Hepatocyte (in vitro differentiated cells): ENCODE measurements around the gene ISYNA1. TPM values are rescaled to one million over a fixed set of nuclear protein-coding genes. Genes with fewer than 3 reads are reported as not detected.

Experiments
- DNase-seq: peaks from one replicate; pipeline ENCODE4 v3.0.0-alpha.2; 2016; ENCODE audit warnings: low spot score
- H2AFZ ChIP-seq: fragments of 200-600 bp; sonication (generic); 2 replicates; pipeline ENCODE4 v1.6.0; 2016; ENCODE audit warnings: antibody characterized with exemption, mild to moderate bottlenecking
- H3K27ac ChIP-seq: fragments of 200-600 bp; sonication (generic); 2 replicates; pipeline ENCODE4 v1.5.1; 2016; ENCODE audit warnings: mild to moderate bottlenecking
- H3K27me3 ChIP-seq: fragments of 200-600 bp; sonication (generic); 2 replicates; pipeline ENCODE4 v1.6.1; 2016
- H3K36me3 ChIP-seq: fragments of 200-600 bp; sonication (generic); replicated peaks from 2 replicates; pipeline ENCODE4 v1.5.1; 2016; ENCODE audit warnings: low read depth; ENCODE audit not compliant: insufficient read depth
- H3K4me1 ChIP-seq: fragments of 200-600 bp; sonication (generic); 2 replicates; pipeline ENCODE4 v1.5.1; 2016; ENCODE audit warnings: mild to moderate bottlenecking, moderate library complexity; ENCODE audit not compliant: insufficient read depth
- H3K4me2 ChIP-seq: fragments of 200-600 bp; sonication (generic); 2 replicates; pipeline ENCODE4 v1.6.0; 2016
- H3K4me3 ChIP-seq: fragments of 200-600 bp; sonication (generic); 2 replicates; pipeline ENCODE4 v1.5.1; 2016; ENCODE audit warnings: mild to moderate bottlenecking
- H3K79me2 ChIP-seq: fragments of 200-600 bp; sonication (generic); 2 replicates; pipeline ENCODE4 v1.6.0; 2017; ENCODE audit warnings: mild to moderate bottlenecking
- H3K9me2 ChIP-seq: fragments of 200-600 bp; sonication (generic); replicated peaks from 2 replicates; pipeline ENCODE4 v1.6.0; 2017; ENCODE audit warnings: mild to moderate bottlenecking; ENCODE audit not compliant: insufficient read depth
- H3K9me3 ChIP-seq: fragments of 200-600 bp; sonication (generic); 2 replicates; pipeline ENCODE4 v1.5.1; 2016; ENCODE audit warnings: low read depth, mild to moderate bottlenecking
- H4K20me1 ChIP-seq: fragments of 200-600 bp; sonication (generic); 2 replicates; pipeline ENCODE4 v1.6.0; 2016; ENCODE audit warnings: mild to moderate bottlenecking; ENCODE audit not compliant: insufficient read depth, poor library complexity, severe bottlenecking
- CTCF ChIP-seq: fragments of 200-600 bp; sonication (generic); IDR thresholded peaks from 2 replicates; pipeline ENCODE4 v1.5.1; 2016; ENCODE audit warnings: antibody characterized with exemption, mild to moderate bottlenecking; ENCODE audit not compliant: poor library complexity
- EZH2 ChIP-seq: fragments of 200-600 bp; sonication (generic); IDR thresholded peaks from 2 replicates; pipeline ENCODE4 v1.6.1; 2016; ENCODE audit warnings: antibody characterized with exemption, mild to moderate bottlenecking, borderline replicate concordance
- EZH2phosphoT487 ChIP-seq: fragments of 200-600 bp; sonication (generic); IDR thresholded peaks from one replicate; pipeline ENCODE4 v1.6.1; 2018; ENCODE audit warnings: antibody characterized with exemption, mild to moderate bottlenecking, low read depth, moderate library complexity; ENCODE audit not compliant: unreplicated experiment, severe bottlenecking
- WGBS: methylation state at CpG from one replicate; pipeline ENCODE4 v1.1.6; 2016; ENCODE audit warnings: low lambda C conversion rate; ENCODE audit errors: missing lambda C conversion rate; 5-methylcytosine and 5-hydroxymethylcytosine counted together
- polyA plus RNA-seq: library from polyadenylated mRNA; unstranded; fragments of >200 nt; fragmentation: Nextera tagmentation; extraction: Ambion mirVana; gene quantifications from 2 replicates; pipeline ENCODE4 v1.2.1, GENCODE V29; 2016
- total RNA-seq: library from RNA; depleted of rRNA; stranded (reverse); fragments of >200 nt; gene quantifications from 2 replicates; pipeline ENCODE4 v1.2.3, GENCODE V29; 2014

ISYNA1 gene
- total and polyA plus RNA-seq, 2 experiments from 2014 or later, result 51.5 to 144 TPM

- WGBS, result 87% methylated on average over 34 of the region's 34 CpGs
- no peaks in the 10 kb centered on the region for H4K20me1 ChIP-seq
- no peak for TF ChIP-seq EZH2
- no peak for TF ChIP-seq EZH2phosphoT487
- no peak for TF ChIP-seq CTCF
Observed at GRCh38 chr19:18446145-18446810, 8.3 kb upstream of the ISYNA1 start.

GRCh38 chr19:18445262-18445948, 7.5 kb upstream of the ISYNA1 start:
- H3K79me2 ChIP-seq, result no peaks in the 10 kb centered on the region
- TF ChIP-seq EZH2phosphoT487 (no peak), EZH2 (no peak), CTCF (no peak)
- H3K9me3 ChIP-seq, result no peaks in the 10 kb centered on the region
- H3K27ac ChIP-seq, result no peak overlapping the region
- no peak for DNase-seq
- no peak overlapping the region for H3K4me3 ChIP-seq
- 92% methylated on average over 7 of the region's 15 CpGs for WGBS
- no peaks in the 10 kb centered on the region for H3K9me2 ChIP-seq
- H3K36me3 ChIP-seq, result no peaks in the 10 kb centered on the region
- H4K20me1 ChIP-seq, result no peaks in the 10 kb centered on the region
- no peaks in the 10 kb centered on the region for H3K4me1 ChIP-seq
- no peaks in the 10 kb centered on the region for H3K27me3 ChIP-seq
- no peak overlapping the region for H2AFZ ChIP-seq
- H3K4me2 ChIP-seq, result no peak overlapping the region

More at GRCh38 chr19:18446145-18446810, 8.3 kb upstream of the ISYNA1 start:
- no peak overlapping the region for H2AFZ ChIP-seq
- no peak for DNase-seq
- H3K4me2 ChIP-seq, result no peak overlapping the region
- no peaks in the 10 kb centered on the region for H3K9me2 ChIP-seq
- no peak overlapping the region for H3K27ac ChIP-seq
- H3K36me3 ChIP-seq, result no peaks in the 10 kb centered on the region
- no peak overlapping the region for H3K4me3 ChIP-seq
- H3K79me2 ChIP-seq, result no peaks in the 10 kb centered on the region
- no peaks in the 10 kb centered on the region for H3K27me3 ChIP-seq
- H3K4me1 ChIP-seq, result peaks cover 3% of the 10 kb centered on the region
- H3K9me3 ChIP-seq, result no peaks in the 10 kb centered on the region

GRCh38 chr19:18444513-18444912, 6.6 kb upstream of the ISYNA1 start:
- no peak overlapping the region for H3K27ac ChIP-seq
- H3K4me1 ChIP-seq, result peaks cover 4% of the 10 kb centered on the region
- no peaks in the 10 kb centered on the region for H3K9me2 ChIP-seq
- H3K36me3 ChIP-seq, result no peaks in the 10 kb centered on the region
- no peaks in the 10 kb centered on the region for H3K9me3 ChIP-seq
- WGBS, result 96% methylated on average over 19 of the region's 19 CpGs
- no peak overlapping the region for H2AFZ ChIP-seq
- no peak for DNase-seq
- H4K20me1 ChIP-seq, result no peaks in the 10 kb centered on the region
- H3K4me2 ChIP-seq, result no peak overlapping the region
- no peaks in the 10 kb centered on the region for H3K27me3 ChIP-seq
- no peak overlapping the region for H3K4me3 ChIP-seq
- H3K79me2 ChIP-seq, result no peaks in the 10 kb centered on the region
- TF ChIP-seq EZH2phosphoT487 (no peak), EZH2 (no peak), CTCF (no peak)
